ENCODE data around the gene TAB2. TPM values are rescaled to one million over a fixed set of nuclear protein-coding genes. Genes with fewer than 3 reads are reported as not detected.

TAB2 gene
- polyA plus RNA-seq, 1 experiment, result 23.9 TPM

GRCh38 chr6:149284904-149285303 lies 32.6 kb upstream of the TAB2 start:
- TF ChIP-seq, protein P1, sequence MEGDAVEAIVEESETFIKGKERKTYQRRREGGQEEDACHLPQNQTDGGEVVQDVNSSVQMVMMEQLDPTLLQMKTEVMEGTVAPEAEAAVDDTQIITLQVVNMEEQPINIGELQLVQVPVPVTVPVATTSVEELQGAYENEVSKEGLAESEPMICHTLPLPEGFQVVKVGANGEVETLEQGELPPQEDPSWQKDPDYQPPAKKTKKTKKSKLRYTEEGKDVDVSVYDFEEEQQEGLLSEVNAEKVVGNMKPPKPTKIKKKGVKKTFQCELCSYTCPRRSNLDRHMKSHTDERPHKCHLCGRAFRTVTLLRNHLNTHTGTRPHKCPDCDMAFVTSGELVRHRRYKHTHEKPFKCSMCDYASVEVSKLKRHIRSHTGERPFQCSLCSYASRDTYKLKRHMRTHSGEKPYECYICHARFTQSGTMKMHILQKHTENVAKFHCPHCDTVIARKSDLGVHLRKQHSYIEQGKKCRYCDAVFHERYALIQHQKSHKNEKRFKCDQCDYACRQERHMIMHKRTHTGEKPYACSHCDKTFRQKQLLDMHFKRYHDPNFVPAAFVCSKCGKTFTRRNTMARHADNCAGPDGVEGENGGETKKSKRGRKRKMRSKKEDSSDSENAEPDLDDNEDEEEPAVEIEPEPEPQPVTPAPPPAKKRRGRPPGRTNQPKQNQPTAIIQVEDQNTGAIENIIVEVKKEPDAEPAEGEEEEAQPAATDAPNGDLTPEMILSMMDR (IDR thresholded peaks at IDR 0.05; ENCODE audit: insufficient read depth, low read depth, low read length), result no peak
- no peak for DNase-seq (ENCODE audit: low read depth)
- ChIA-PET CTCF (no interaction called here), POLR2A (no interaction called here)
- no peaks in the 10 kb centered on the region for H3K36me3 ChIP-seq (ENCODE audit: control insufficient read depth, insufficient read depth, low read length)
- H3K27me3 ChIP-seq (ENCODE audit: control insufficient read depth, insufficient read depth, low read length), result peaks cover 3% of the 10 kb centered on the region; the same call in 1 of the 2 replicates
- no peak overlapping the region for H3K4me3 ChIP-seq (ENCODE audit: low read depth, low read length)

GRCh38 chr6:149285626-149286025 lies 31.9 kb upstream of the TAB2 start:
- H3K27me3 ChIP-seq (ENCODE audit: control insufficient read depth, insufficient read depth, low read length), result peaks cover 3% of the 10 kb centered on the region; the same call in 1 of the 2 replicates
- TF ChIP-seq, protein P1 (IDR thresholded peaks at IDR 0.05; ENCODE audit: insufficient read depth, low read depth, low read length), result no peak
- CTCF ChIA-PET, result no interaction called here
- H3K4me3 ChIP-seq (ENCODE audit: low read depth, low read length), result no peak overlapping the region
- no peaks in the 10 kb centered on the region for H3K36me3 ChIP-seq (ENCODE audit: control insufficient read depth, insufficient read depth, low read length)
- DNase-seq (ENCODE audit: low read depth), result no peak
- POLR2A ChIA-PET, result no interaction called here

GRCh38 chr6:149286905-149287304 lies 30.6 kb upstream of the TAB2 start:
- CTCF ChIA-PET, result no interaction called here
- TF ChIP-seq, protein P1 (IDR thresholded peaks at IDR 0.05; ENCODE audit: insufficient read depth, low read depth, low read length), result no peak

GRCh38 chr6:149289192-149289781 lies 28.2 kb upstream of the TAB2 start:
- POLR2A ChIA-PET, result interaction anchor here (0.6 kb wide), 1 partner anchor 161 kb away, joined by 3 read pairs; no protein-coding TSS in a partner anchor
- TF ChIP-seq, protein P1 (IDR thresholded peaks at IDR 0.05; ENCODE audit: insufficient read depth, low read depth, low read length), result no peak
- H3K36me3 ChIP-seq (ENCODE audit: control insufficient read depth, insufficient read depth, low read length), result no peaks in the 10 kb centered on the region
- CTCF ChIA-PET, result interaction anchor here (0.8 to 1.0 kb wide), 3 partner anchors 9 to 15 kb away, joined by 3 to 4 read pairs (median 4); no protein-coding TSS in a partner anchor
- H3K27me3 ChIP-seq (ENCODE audit: control insufficient read depth, insufficient read depth, low read length), result peaks cover 1% of the 10 kb centered on the region; the same call in 1 of the 2 replicates
- no peak for DNase-seq (ENCODE audit: low read depth)
- H3K4me3 ChIP-seq (ENCODE audit: low read depth, low read length), result no peak overlapping the region

More at GRCh38 chr6:149286905-149287304, 30.6 kb upstream of the TAB2 start:
- H3K36me3 ChIP-seq (ENCODE audit: control insufficient read depth, insufficient read depth, low read length), result no peaks in the 10 kb centered on the region
- peaks cover 3% of the 10 kb centered on the region; the same call in 1 of the 2 replicates for H3K27me3 ChIP-seq (ENCODE audit: control insufficient read depth, insufficient read depth, low read length)
- H3K4me3 ChIP-seq (ENCODE audit: low read depth, low read length), result no peak overlapping the region
- POLR2A ChIA-PET, result interaction anchor here (0.7 kb wide), 1 partner anchor 63 kb away, joined by 8 read pairs; no protein-coding TSS in a partner anchor
- no peak for DNase-seq (ENCODE audit: low read depth)

- TF ChIP-seq, protein P1 (IDR thresholded peaks at IDR 0.05; ENCODE audit: insufficient read depth, low read depth, low read length), result no peak
- CTCF ChIA-PET, result no interaction called here
- Histone ChIP-seq H3K36me3 (ENCODE audit: control insufficient read depth, insufficient read depth, low read length) (no peaks in the 10 kb centered on the region), H3K27me3 (ENCODE audit: control insufficient read depth, insufficient read depth, low read length) (0 out of 2 replicates have a peak, but pooled peaks cover 1% of the 10 kb centered on the region), H3K4me3 (ENCODE audit: low read depth, low read length) (no peak overlapping the region)
- POLR2A ChIA-PET, result no interaction called here
- DNase-seq (ENCODE audit: low read depth), result no peak
Observed at GRCh38 chr6:149289966-149290365, 27.5 kb upstream of the TAB2 start.
